HL-60 (cell line): ENCODE measurements around the gene FOXF1.

Source experiments
- DNase-seq, 2 experiments: peaks; one replicate each; pipeline ENCODE4 v3.0.0-alpha.2; 2010 to 2020; ENCODE audit warnings: low read depth in 1 of 2, low spot score in 1 of 2
- H3K27ac ChIP-seq: fragments of 250-450 bp; sonication (Bioruptor Pico); replicated peaks from 2 replicates; pipeline ENCODE4 v1.5.1; 2020; ENCODE audit warnings: mild to moderate bottlenecking, moderate library complexity
- H3K27me3 ChIP-seq: fragments of 250-450 bp; sonication (Bioruptor Pico); 2 replicates; pipeline ENCODE4 v1.5.1; 2021; ENCODE audit warnings: mild to moderate bottlenecking, moderate library complexity; ENCODE audit not compliant: insufficient read depth, poor library complexity, severe bottlenecking
- H3K4me3 ChIP-seq: replicated peaks from 2 replicates; pipeline ENCODE4 v1.5.1; 2011; ENCODE audit warnings: mild to moderate bottlenecking, control low read depth, low read length; ENCODE audit not compliant: insufficient read depth
- GABPA ChIP-seq: IDR thresholded peaks from 2 replicates; pipeline ENCODE4 v1.6.1; 2012; ENCODE audit warnings: low read depth
- POLR2AphosphoS5 ChIP-seq: IDR thresholded peaks from 2 replicates; pipeline ENCODE4 v1.6.1; 2012; ENCODE audit warnings: low read depth
- SPI1 ChIP-seq: IDR thresholded peaks from 2 replicates; pipeline ENCODE4 v1.6.1; 2012; ENCODE audit warnings: low read depth, mild to moderate bottlenecking, borderline replicate concordance
- TF ChIP-seq, protein P1 (sequence below): IDR thresholded peaks from one replicate; pipeline ENCODE4 v1.5.1; 2011; ENCODE audit warnings: low read length, control low read depth, inconsistent platforms; ENCODE audit not compliant: insufficient read depth
- TF ChIP-seq, protein P2 (sequence below): IDR thresholded peaks from 2 replicates; pipeline ENCODE4 v1.6.1; 2012; ENCODE audit warnings: low read depth; ENCODE audit not compliant: insufficient replicate concordance

The FOXF1 gene

DNA sequence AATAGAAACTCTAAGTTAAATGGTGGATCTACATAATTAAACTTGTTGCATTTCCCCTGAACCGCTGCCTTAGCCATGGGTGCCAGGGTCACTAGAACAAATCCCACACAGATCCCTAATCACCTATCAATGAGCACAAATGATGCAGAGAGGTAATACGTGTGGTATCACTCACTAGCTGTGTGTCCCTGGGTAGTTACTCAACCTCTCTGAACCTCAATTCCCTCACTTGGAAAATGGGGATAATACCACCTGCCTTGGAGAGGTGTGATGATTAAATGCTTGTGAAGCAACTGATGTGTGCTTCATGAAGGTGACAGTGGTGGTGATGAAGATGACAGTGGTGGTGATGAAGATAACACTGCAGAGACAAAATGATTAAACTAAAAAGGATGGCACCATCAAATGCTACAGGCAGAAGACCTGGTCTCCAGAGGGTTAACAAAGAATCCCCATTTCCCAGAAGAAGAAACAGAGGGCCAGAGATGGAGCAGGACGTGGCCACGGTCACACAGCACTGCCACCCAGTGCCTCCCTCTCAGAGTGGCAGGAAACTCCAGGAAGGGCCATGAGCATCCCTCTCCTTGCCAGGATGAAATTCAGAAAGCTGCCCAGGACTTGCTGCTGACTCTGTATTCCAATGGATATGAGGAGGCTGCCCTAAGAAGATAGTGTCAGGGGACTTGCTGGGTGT lies 17.9 kb upstream of the FOXF1 start:
- DNase-seq: no peak
- H3K4me3 ChIP-seq: no peak overlapping the region
- TF ChIP-seq, protein P1, sequence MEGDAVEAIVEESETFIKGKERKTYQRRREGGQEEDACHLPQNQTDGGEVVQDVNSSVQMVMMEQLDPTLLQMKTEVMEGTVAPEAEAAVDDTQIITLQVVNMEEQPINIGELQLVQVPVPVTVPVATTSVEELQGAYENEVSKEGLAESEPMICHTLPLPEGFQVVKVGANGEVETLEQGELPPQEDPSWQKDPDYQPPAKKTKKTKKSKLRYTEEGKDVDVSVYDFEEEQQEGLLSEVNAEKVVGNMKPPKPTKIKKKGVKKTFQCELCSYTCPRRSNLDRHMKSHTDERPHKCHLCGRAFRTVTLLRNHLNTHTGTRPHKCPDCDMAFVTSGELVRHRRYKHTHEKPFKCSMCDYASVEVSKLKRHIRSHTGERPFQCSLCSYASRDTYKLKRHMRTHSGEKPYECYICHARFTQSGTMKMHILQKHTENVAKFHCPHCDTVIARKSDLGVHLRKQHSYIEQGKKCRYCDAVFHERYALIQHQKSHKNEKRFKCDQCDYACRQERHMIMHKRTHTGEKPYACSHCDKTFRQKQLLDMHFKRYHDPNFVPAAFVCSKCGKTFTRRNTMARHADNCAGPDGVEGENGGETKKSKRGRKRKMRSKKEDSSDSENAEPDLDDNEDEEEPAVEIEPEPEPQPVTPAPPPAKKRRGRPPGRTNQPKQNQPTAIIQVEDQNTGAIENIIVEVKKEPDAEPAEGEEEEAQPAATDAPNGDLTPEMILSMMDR: no peak
- TF ChIP-seq SPI1 (no peak), POLR2AphosphoS5 (no peak), GABPA (no peak)
- TF ChIP-seq, protein P2, sequence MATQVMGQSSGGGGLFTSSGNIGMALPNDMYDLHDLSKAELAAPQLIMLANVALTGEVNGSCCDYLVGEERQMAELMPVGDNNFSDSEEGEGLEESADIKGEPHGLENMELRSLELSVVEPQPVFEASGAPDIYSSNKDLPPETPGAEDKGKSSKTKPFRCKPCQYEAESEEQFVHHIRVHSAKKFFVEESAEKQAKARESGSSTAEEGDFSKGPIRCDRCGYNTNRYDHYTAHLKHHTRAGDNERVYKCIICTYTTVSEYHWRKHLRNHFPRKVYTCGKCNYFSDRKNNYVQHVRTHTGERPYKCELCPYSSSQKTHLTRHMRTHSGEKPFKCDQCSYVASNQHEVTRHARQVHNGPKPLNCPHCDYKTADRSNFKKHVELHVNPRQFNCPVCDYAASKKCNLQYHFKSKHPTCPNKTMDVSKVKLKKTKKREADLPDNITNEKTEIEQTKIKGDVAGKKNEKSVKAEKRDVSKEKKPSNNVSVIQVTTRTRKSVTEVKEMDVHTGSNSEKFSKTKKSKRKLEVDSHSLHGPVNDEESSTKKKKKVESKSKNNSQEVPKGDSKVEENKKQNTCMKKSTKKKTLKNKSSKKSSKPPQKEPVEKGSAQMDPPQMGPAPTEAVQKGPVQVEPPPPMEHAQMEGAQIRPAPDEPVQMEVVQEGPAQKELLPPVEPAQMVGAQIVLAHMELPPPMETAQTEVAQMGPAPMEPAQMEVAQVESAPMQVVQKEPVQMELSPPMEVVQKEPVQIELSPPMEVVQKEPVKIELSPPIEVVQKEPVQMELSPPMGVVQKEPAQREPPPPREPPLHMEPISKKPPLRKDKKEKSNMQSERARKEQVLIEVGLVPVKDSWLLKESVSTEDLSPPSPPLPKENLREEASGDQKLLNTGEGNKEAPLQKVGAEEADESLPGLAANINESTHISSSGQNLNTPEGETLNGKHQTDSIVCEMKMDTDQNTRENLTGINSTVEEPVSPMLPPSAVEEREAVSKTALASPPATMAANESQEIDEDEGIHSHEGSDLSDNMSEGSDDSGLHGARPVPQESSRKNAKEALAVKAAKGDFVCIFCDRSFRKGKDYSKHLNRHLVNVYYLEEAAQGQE: no peak
- H3K27ac ChIP-seq: no peak overlapping the region
- H3K27me3 ChIP-seq: no peaks in the 10 kb centered on the region

GRCh38 chr16:86492961-86493629 lies 17.2 kb upstream of the FOXF1 start:
- H3K4me3 ChIP-seq: no peak overlapping the region
- no peak overlapping the region for H3K27ac ChIP-seq
- TF ChIP-seq, protein P1: no peak
- no peak for DNase-seq
- no peaks in the 10 kb centered on the region for H3K27me3 ChIP-seq

- no peak for DNase-seq
- no peaks in the 10 kb centered on the region for H3K27me3 ChIP-seq
- H3K27ac ChIP-seq: no peak overlapping the region
- H3K4me3 ChIP-seq: no peak overlapping the region
- TF ChIP-seq, protein P1: no peak
- TF ChIP-seq, protein P2: no peak
- TF ChIP-seq POLR2AphosphoS5: no peak
- TF ChIP-seq GABPA: no peak
- TF ChIP-seq SPI1: no peak
Observed at GRCh38 chr16:86494039-86494564, 16.2 kb upstream of the FOXF1 start.
